ENCODE measurements around the gene GFAP.

Gene GFAP

DNA sequence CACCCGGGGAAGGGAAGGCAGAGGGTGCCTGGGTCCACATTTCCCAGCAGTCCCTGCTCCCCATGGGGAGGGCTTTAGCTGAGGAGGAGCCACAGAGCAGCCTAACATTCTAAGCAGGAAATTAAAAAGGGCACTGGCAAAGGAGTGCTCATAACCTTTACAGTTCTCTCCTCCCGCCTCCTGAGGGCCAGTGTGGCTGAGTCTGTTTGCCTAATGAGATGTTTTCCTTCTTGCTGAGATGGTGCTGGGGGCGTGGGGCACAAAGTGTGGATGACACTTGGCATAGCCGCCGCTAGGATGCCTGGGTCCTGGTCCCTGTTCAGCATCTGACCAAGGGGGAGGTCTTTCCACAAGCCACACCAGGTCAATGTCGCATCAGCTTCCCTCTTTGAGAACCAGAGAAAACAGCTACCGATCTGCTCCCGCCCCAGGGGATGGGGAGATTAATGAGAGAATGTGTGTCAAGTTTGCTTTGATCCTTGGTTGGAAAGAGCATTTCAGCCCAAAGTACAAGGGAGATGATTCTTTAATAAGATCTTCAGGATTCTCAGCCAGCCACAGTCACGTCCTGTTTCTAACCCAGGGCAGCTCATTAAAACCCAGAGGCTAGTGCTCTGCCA, 26.5 kb upstream of the GFAP start:
- TF ChIP-seq, protein P1, sequence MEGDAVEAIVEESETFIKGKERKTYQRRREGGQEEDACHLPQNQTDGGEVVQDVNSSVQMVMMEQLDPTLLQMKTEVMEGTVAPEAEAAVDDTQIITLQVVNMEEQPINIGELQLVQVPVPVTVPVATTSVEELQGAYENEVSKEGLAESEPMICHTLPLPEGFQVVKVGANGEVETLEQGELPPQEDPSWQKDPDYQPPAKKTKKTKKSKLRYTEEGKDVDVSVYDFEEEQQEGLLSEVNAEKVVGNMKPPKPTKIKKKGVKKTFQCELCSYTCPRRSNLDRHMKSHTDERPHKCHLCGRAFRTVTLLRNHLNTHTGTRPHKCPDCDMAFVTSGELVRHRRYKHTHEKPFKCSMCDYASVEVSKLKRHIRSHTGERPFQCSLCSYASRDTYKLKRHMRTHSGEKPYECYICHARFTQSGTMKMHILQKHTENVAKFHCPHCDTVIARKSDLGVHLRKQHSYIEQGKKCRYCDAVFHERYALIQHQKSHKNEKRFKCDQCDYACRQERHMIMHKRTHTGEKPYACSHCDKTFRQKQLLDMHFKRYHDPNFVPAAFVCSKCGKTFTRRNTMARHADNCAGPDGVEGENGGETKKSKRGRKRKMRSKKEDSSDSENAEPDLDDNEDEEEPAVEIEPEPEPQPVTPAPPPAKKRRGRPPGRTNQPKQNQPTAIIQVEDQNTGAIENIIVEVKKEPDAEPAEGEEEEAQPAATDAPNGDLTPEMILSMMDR (IDR thresholded peaks at IDR 0.05; ENCODE audit: low read depth, low read length) = no peak
- DNase-seq = no peak
- peaks cover 87% of the 10 kb centered on the region for H3K36me3 ChIP-seq
- H3K27me3 ChIP-seq (ENCODE audit: insufficient read depth, low read depth, severe bottlenecking) = no peaks in the 10 kb centered on the region
- no peak overlapping the region for H3K27ac ChIP-seq
- no peak overlapping the region for H3K4me3 ChIP-seq (ENCODE audit: low read depth, low read length)
- no peaks in the 10 kb centered on the region for H3K9me3 ChIP-seq (ENCODE audit: severe bottlenecking)

- Histone ChIP-seq H3K27me3 (ENCODE audit: insufficient read depth, low read depth, severe bottlenecking) (no peaks in the 10 kb centered on the region), H3K9me3 (ENCODE audit: severe bottlenecking) (no peaks in the 10 kb centered on the region), H3K27ac (no peak overlapping the region), H3K36me3 (peaks cover 88% of the 10 kb centered on the region), H3K4me3 (ENCODE audit: low read depth, low read length) (no peak overlapping the region)
- no peak for DNase-seq
- TF ChIP-seq, protein P1 (IDR thresholded peaks at IDR 0.05; ENCODE audit: low read depth, low read length) = no peak
These were observed 25.5 kb upstream of the GFAP start for GRCh38 chr17:44940768-44941167.

DNA sequence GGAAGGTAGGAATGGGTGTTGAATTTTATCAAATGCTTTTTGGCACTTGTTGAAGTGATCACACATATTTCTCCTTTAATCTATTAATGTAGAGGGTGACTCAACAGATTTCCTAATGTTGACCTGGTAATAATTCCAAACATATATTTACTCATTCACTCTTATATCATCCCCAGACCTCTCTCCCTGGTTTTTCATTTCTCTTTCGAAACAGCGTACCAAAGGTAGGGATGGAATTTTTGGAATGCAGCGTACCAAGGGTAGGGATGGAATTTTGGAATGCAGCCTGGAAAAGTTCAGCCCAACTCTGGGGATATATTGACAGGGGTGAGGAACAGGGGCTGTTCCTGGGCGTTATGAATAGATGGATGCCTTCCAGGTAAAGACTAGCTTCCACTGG, 25.0 kb upstream of the GFAP start:
- peaks cover 90% of the 10 kb centered on the region for H3K36me3 ChIP-seq
- no peak overlapping the region for H3K27ac ChIP-seq
- no peak for DNase-seq

GRCh38 chr17:44935116-44935515, 19.8 kb upstream of the GFAP start:
- no peak overlapping the region for H3K27ac ChIP-seq
- no peak overlapping the region for H3K4me3 ChIP-seq (ENCODE audit: low read depth, low read length)
- DNase-seq = no peak
- H3K27me3 ChIP-seq (ENCODE audit: insufficient read depth, low read depth, severe bottlenecking) = no peaks in the 10 kb centered on the region
- TF ChIP-seq, protein P1 (IDR thresholded peaks at IDR 0.05; ENCODE audit: low read depth, low read length) = no peak
- peaks cover 95% of the 10 kb centered on the region for H3K36me3 ChIP-seq
- H3K9me3 ChIP-seq (ENCODE audit: severe bottlenecking) = no peaks in the 10 kb centered on the region

More for the DNA sequence above, 25.0 kb upstream of the GFAP start:
- no peak overlapping the region for H3K4me3 ChIP-seq (ENCODE audit: low read depth, low read length)
- TF ChIP-seq, protein P1 (IDR thresholded peaks at IDR 0.05; ENCODE audit: low read depth, low read length) = no peak
- H3K27me3 ChIP-seq (ENCODE audit: insufficient read depth, low read depth, severe bottlenecking) = no peaks in the 10 kb centered on the region
- no peaks in the 10 kb centered on the region for H3K9me3 ChIP-seq (ENCODE audit: severe bottlenecking)

- Histone ChIP-seq H3K9me3 (ENCODE audit: severe bottlenecking) (no peaks in the 10 kb centered on the region), H3K36me3 (peaks cover 95% of the 10 kb centered on the region), H3K27ac (no peak overlapping the region), H3K4me3 (ENCODE audit: low read depth, low read length) (no peak overlapping the region), H3K27me3 (ENCODE audit: insufficient read depth, low read depth, severe bottlenecking) (no peaks in the 10 kb centered on the region)
- TF ChIP-seq, protein P1 (IDR thresholded peaks at IDR 0.05; ENCODE audit: low read depth, low read length) = no peak
- no peak for DNase-seq
These were observed 19.4 kb upstream of the GFAP start for GRCh38 chr17:44934745-44935105.

Data from WERI-Rb-1 (cell line).